ENCODE results near the gene MB21D2.

MB21D2 gene

GRCh38 chr3:192933259-192933658 lies 15.6 kb upstream of the MB21D2 start:
- no peak for DNase-seq (ENCODE audit: low spot score)
- TF ChIP-seq CTCF (IDR thresholded peaks at IDR 0.05; ENCODE audit: extremely low read depth, insufficient read depth, missing control alignments): no peak
- in situ Hi-C loops (cut with MboI; ENCODE audit: low pct_unique_long_range_greater_than_20kb, low sequenced_read_pairs, unreplicated experiment): no loop called here

GRCh38 chr3:192931825-192932224 lies 14.2 kb upstream of the MB21D2 start:
- in situ Hi-C loops (cut with MboI; ENCODE audit: low pct_unique_long_range_greater_than_20kb, low sequenced_read_pairs, unreplicated experiment): no loop called here
- TF ChIP-seq CTCF (IDR thresholded peaks at IDR 0.05; ENCODE audit: extremely low read depth, insufficient read depth, missing control alignments): no peak
- DNase-seq (ENCODE audit: low spot score): no peak

GRCh38 chr3:192930577-192930976 lies 12.9 kb upstream of the MB21D2 start:
- no peak for TF ChIP-seq CTCF (IDR thresholded peaks at IDR 0.05; ENCODE audit: extremely low read depth, insufficient read depth, missing control alignments)
- DNase-seq (ENCODE audit: low spot score): no peak
- in situ Hi-C loops (cut with MboI; ENCODE audit: low pct_unique_long_range_greater_than_20kb, low sequenced_read_pairs, unreplicated experiment): no loop called here

- no peak for DNase-seq (ENCODE audit: low spot score)
- in situ Hi-C loops (cut with MboI; ENCODE audit: low pct_unique_long_range_greater_than_20kb, low sequenced_read_pairs, unreplicated experiment): no loop called here
- no peak for TF ChIP-seq CTCF (IDR thresholded peaks at IDR 0.05; ENCODE audit: extremely low read depth, insufficient read depth, missing control alignments)
Measured at GRCh38 chr3:192929755-192930547, 12.3 kb upstream of the MB21D2 start.

GRCh38 chr3:192929146-192929545 lies 11.5 kb upstream of the MB21D2 start:
- no peak for DNase-seq (ENCODE audit: low spot score)
- TF ChIP-seq CTCF (IDR thresholded peaks at IDR 0.05; ENCODE audit: extremely low read depth, insufficient read depth, missing control alignments): no peak
- in situ Hi-C loops (cut with MboI; ENCODE audit: low pct_unique_long_range_greater_than_20kb, low sequenced_read_pairs, unreplicated experiment): no loop called here

GRCh38 chr3:192928720-192929119 lies 11.1 kb upstream of the MB21D2 start:
- no peak for TF ChIP-seq CTCF (IDR thresholded peaks at IDR 0.05; ENCODE audit: extremely low read depth, insufficient read depth, missing control alignments)
- no peak for DNase-seq (ENCODE audit: low spot score)
- in situ Hi-C loops (cut with MboI; ENCODE audit: low pct_unique_long_range_greater_than_20kb, low sequenced_read_pairs, unreplicated experiment): no loop called here
